HCT116 (cell line): ENCODE results near the gene NKAIN4. TPM values are rescaled to one million over a fixed set of nuclear protein-coding genes. Genes with fewer than 3 reads are reported as not detected.

ENCODE experiments used
- ATAC-seq: fragments of 200-7000 bp; cut with Tn5 transposase; 2 replicates; pipeline ENCODE4 v1.9.1; 2020; ENCODE audit warnings: mild to moderate bottlenecking, moderate library complexity
- Bru-seq: library from RNA; stranded (reverse); fragments of 400-500 nt; gene quantifications from one replicate; lab custom pipeline; 2021; lab: Mats Ljungman, UMichigan
- BruChase-seq, 2 experiments: library from RNA; stranded (reverse); fragments of 400-500 nt; gene quantifications; one replicate each; lab custom pipeline; 2021; lab: Mats Ljungman, UMichigan
- BruUV-seq: library from RNA; stranded (reverse); fragments of 400-500 nt; replicated peaks from 2 replicates; lab custom pipeline; 2021; lab: Mats Ljungman, UMichigan
- CTCF ChIA-PET: fragments of 300-600 bp; sonication (Branson Sonifier 250); formaldehyde crosslinking; loops from one replicate; lab custom pipeline; 2021; ENCODE audit warnings: antibody characterized with exemption; lab: Charles Lee
- POLR2A ChIA-PET: fragments of 300-600, 350-600 bp; sonication (Branson Sonifier 250); formaldehyde crosslinking; loops from one replicate; lab custom pipeline; 2021; ENCODE audit warnings: antibody characterized with exemption; lab: Charles Lee
- RAD21 ChIA-PET, 2 experiments: fragments of 300-600 bp; sonication (Branson Sonifier 250); formaldehyde crosslinking; loops; one replicate each; lab custom pipeline; 2023; ENCODE audit warnings: low total read pairs in 2 of 2; ENCODE audit not compliant: uncharacterized antibody in 2 of 2, unreplicated experiment in 2 of 2, low non-redundant PET in 1 of 2; lab: Charles Lee
- DNase-seq: peaks from one replicate; pipeline ENCODE4 v3.0.0-alpha.2; 2010; ENCODE audit warnings: low read depth, low spot score
- H2AFZ ChIP-seq: fragments of 200-600 bp; shearing (Covaris generic), sonication (generic); 2 replicates; pipeline ENCODE4 v1.6.1; 2017; ENCODE audit warnings: low read depth, mixed run types, mixed read lengths, antibody characterized with exemption, low read length; ENCODE audit not compliant: poor library complexity, severe bottlenecking
- H3K27ac ChIP-seq: 2 replicates; pipeline ENCODE4 v1.5.1; 2012; ENCODE audit warnings: low read depth, low read length
- H3K27me3 ChIP-seq: fragments of 200-600 bp; sonication (generic); 2 replicates; pipeline ENCODE4 v1.6.1; 2016; ENCODE audit warnings: mixed run types, low read length, mixed read lengths; ENCODE audit not compliant: insufficient read depth
- H3K36me3 ChIP-seq, 2 experiments: fragments of 200-500 bp in 1 of 2; fragments of 200-600 bp in 1 of 2; sonication (Bioruptor generic) in 1 of 2; sonication (generic) in 1 of 2; 2 replicates each; pipeline versions ENCODE4 v1.5.1 to v1.6.1; 2014 to 2016; ENCODE audit warnings: low read length in 2 of 2, inconsistent platforms in 1 of 2, mixed read lengths in 1 of 2, mixed run types in 1 of 2; ENCODE audit not compliant: insufficient read depth in 2 of 2, control insufficient read depth in 1 of 2
- H3K4me1 ChIP-seq, 2 experiments: fragments of 200-600 bp in 1 of 2; sonication (generic) in 1 of 2; 2 replicates each; pipeline versions ENCODE4 v1.5.1 to v1.6.1; 2012 to 2017; ENCODE audit warnings: low read length in 2 of 2, inconsistent platforms in 1 of 2, mild to moderate bottlenecking in 1 of 2, mixed read lengths in 1 of 2, mixed run types in 1 of 2, moderate library complexity in 1 of 2; ENCODE audit not compliant: insufficient read depth in 2 of 2, control insufficient read depth in 1 of 2
- H3K4me2 ChIP-seq: fragments of 200-600 bp; sonication (generic); 2 replicates; pipeline ENCODE4 v1.6.1; 2017; ENCODE audit warnings: mixed run types, low read length, mixed read lengths
- H3K4me3 ChIP-seq, 2 experiments: fragments of 200-600 bp in 1 of 2; sonication (generic) in 1 of 2; replicated peaks in 1 of 2; 2 replicates each; pipeline ENCODE4 v1.5.1; 2011 to 2016; ENCODE audit warnings: low read length in 2 of 2, control low read depth in 1 of 2, low read depth in 1 of 2, mild to moderate bottlenecking in 1 of 2, mixed read lengths in 1 of 2, mixed run types in 1 of 2
- H3K79me2 ChIP-seq: fragments of 200-600 bp; sonication (generic); 2 replicates; pipeline ENCODE4 v1.6.1; 2017; ENCODE audit warnings: mild to moderate bottlenecking, mixed run types, low read length, moderate library complexity, mixed read lengths; ENCODE audit not compliant: insufficient read depth
- H3K9ac ChIP-seq: fragments of 200-600 bp; sonication (generic); 2 replicates; pipeline ENCODE4 v1.6.1; 2016; ENCODE audit warnings: low read length, mixed read lengths
- H3K9me2 ChIP-seq: fragments of 200-600 bp; sonication (generic), shearing (Covaris generic); 2 replicates; pipeline ENCODE4 v1.6.1; 2017; ENCODE audit warnings: mixed run types, mild to moderate bottlenecking, moderate library complexity; ENCODE audit not compliant: insufficient read depth
- H3K9me3 ChIP-seq, 2 experiments: fragments of 200-500 bp in 1 of 2; fragments of 200-600 bp in 1 of 2; sonication (Bioruptor generic) in 1 of 2; sonication (generic) in 1 of 2; 2 replicates each; pipeline ENCODE4 v1.6.1; 2014 to 2017; ENCODE audit warnings: low read length in 2 of 2, mixed read lengths in 2 of 2, inconsistent platforms in 1 of 2, low read depth in 1 of 2, mild to moderate bottlenecking in 1 of 2, mixed run types in 1 of 2, moderate library complexity in 1 of 2; ENCODE audit not compliant: control insufficient read depth in 1 of 2, insufficient read depth in 1 of 2
- H4K20me1 ChIP-seq: fragments of 200-600 bp; sonication (generic), shearing (Covaris generic); 2 replicates; pipeline ENCODE4 v1.6.1; 2017; ENCODE audit warnings: mixed run types, mild to moderate bottlenecking, moderate library complexity; ENCODE audit not compliant: insufficient read depth
- ATF3 ChIP-seq: IDR thresholded peaks from 2 replicates; pipeline ENCODE4 v1.6.1; 2012
- CBX3 ChIP-seq: IDR thresholded peaks from 2 replicates; pipeline ENCODE4 v1.6.1; 2012; ENCODE audit warnings: low read depth
- EGR1 ChIP-seq: IDR thresholded peaks from 2 replicates; pipeline ENCODE4 v1.6.1; 2012; ENCODE audit warnings: low read depth
- ELF1 ChIP-seq: IDR thresholded peaks from 2 replicates; pipeline ENCODE4 v1.6.1; 2012; ENCODE audit warnings: low read depth, borderline replicate concordance
- EZH2phosphoT487 ChIP-seq: fragments of 200-600 bp; IDR thresholded peaks from 2 replicates; pipeline ENCODE4 v1.6.1; 2018; ENCODE audit warnings: antibody characterized with exemption, borderline replicate concordance
- FOSL1 ChIP-seq: IDR thresholded peaks from 2 replicates; pipeline ENCODE4 v1.6.1; 2012; ENCODE audit warnings: low read depth
- MAX ChIP-seq: IDR thresholded peaks from 2 replicates; pipeline ENCODE4 v1.6.1; 2012
- POLR2AphosphoS5 ChIP-seq: IDR thresholded peaks from 2 replicates; pipeline ENCODE4 v1.6.1; 2011; ENCODE audit warnings: mild to moderate bottlenecking, low read depth, low read length, moderate library complexity
- RAD21 ChIP-seq: IDR thresholded peaks from 2 replicates; pipeline ENCODE4 v1.6.1; 2012; ENCODE audit warnings: low read depth, mild to moderate bottlenecking
- REST ChIP-seq: IDR thresholded peaks from 2 replicates; pipeline ENCODE4 v1.6.1; 2012; ENCODE audit warnings: low read depth
- SP1 ChIP-seq: IDR thresholded peaks from 2 replicates; pipeline ENCODE4 v1.6.1; 2012; ENCODE audit warnings: low read depth
- SRF ChIP-seq: IDR thresholded peaks from 2 replicates; pipeline ENCODE4 v1.6.1; 2012; ENCODE audit warnings: low read depth
- TCF7L2 ChIP-seq: IDR thresholded peaks from 2 replicates; pipeline ENCODE4 v1.7.0; 2011; ENCODE audit warnings: borderline replicate concordance, inconsistent platforms; ENCODE audit not compliant: insufficient read depth, insufficient read length; ENCODE audit errors: extremely low read depth
- ZBTB33 ChIP-seq: IDR thresholded peaks from 2 replicates; pipeline ENCODE4 v1.6.1; 2011; ENCODE audit warnings: mild to moderate bottlenecking, low read length, moderate library complexity; ENCODE audit not compliant: insufficient replicate concordance; ENCODE audit errors: extremely low read depth
- ZFX ChIP-seq: fragments of 450-650 bp; IDR thresholded peaks from 2 replicates; pipeline ENCODE4 v1.6.1; 2017
- intact Hi-C: fragments of 100-400 bp; cut with micrococcal nuclease; formaldehyde crosslinking; loops from 2 replicates; pipeline ENCODE4 v1.10.0; 2022
- long read RNA-seq: library from polyadenylated mRNA; unstranded; transcript quantifications from one replicate; pipeline ENCODE4 v2.0.0, GENCODE V29; 2021; ENCODE audit not compliant: unreplicated experiment
- polyA plus RNA-seq: library from polyadenylated mRNA; unstranded; fragments of >200 nt; gene quantifications from 2 replicates; pipeline ENCODE4 v1.2.1, GENCODE V29; 2012; ENCODE audit warnings: missing spikeins
- total RNA-seq: library from RNA; stranded (reverse); gene quantifications from one replicate; pipeline ENCODE4 v1.2.1, GENCODE V29; 2021; ENCODE audit not compliant: unreplicated experiment

The NKAIN4 gene
- total RNA-seq (not detected), Bru-seq, nascent RNA (percentile 23 among the genes with signal in this experiment), BruChase-seq, experiment 1, labeled RNA remaining after a 6-hour chase (percentile 31 among the genes with signal in this experiment), BruChase-seq, experiment 2, labeled RNA remaining after a 2-hour chase (percentile 27 among the genes with signal in this experiment)
- not detected in 2 replicates for polyA plus RNA-seq
- long read RNA-seq = 0 reads

GRCh38 chr20:63254232-63254605 lies at the start of gene NKAIN4:
TSS of gene NKAIN4 (minus strand) at chr20:63254463. CDS start at chr20:63254450, 13 bp downstream.
- POLR2A ChIA-PET = interaction anchor here (1.8 kb wide), 1 partner anchor 31 kb away, joined by 5 read pairs; no protein-coding TSS in a partner anchor
- Histone ChIP-seq H3K79me2 (no peaks in the 10 kb centered on the region), H2AFZ (no peak within 1 kb of the TSS), H3K27ac (no peak within 1 kb of the TSS), H3K4me2 (no peak within 1 kb of the TSS), H3K36me3 (no peaks in the 10 kb centered on the region), H3K4me3 (no peak within 1 kb of the TSS), H3K27me3 (no peaks in the 10 kb centered on the region), H3K9me2 (no peaks in the 10 kb centered on the region), H3K9me3 (no peaks in the 10 kb centered on the region), H4K20me1 (no peaks in the 10 kb centered on the region), H3K9ac (no peak within 1 kb of the TSS), H3K4me1 (no peaks in the 10 kb centered on the region)
- RAD21 ChIA-PET = no interaction called here
- DNase-seq (no peak), ATAC-seq (no peak)
- CTCF ChIA-PET = interaction anchor here (1.5 kb wide), 1 partner anchor 31 kb away, joined by 4 read pairs; no protein-coding TSS in a partner anchor
- intact Hi-C loops = no loop called here
- BruUV-seq = no TSS peak
- TF ChIP-seq RAD21 (no peak), ZFX (no peak), MAX (no peak), SP1 (no peak), REST (no peak), FOSL1 (no peak), EGR1 (no peak), ELF1 (no peak), EZH2phosphoT487 (no peak), ZBTB33 (no peak), SRF (no peak), CBX3 (no peak), POLR2AphosphoS5 (no peak), ATF3 (no peak), TCF7L2 (no peak)
